COR-L47 (cell line): ENCODE measurements around the gene NATD1.

Experiments
- DNase-seq: peaks from one replicate; lab custom pipeline; 2025; lab: John Stamatoyannopoulos, UW

The NATD1 gene

GRCh38 chr17:21252796-21253645, at the start of gene NATD1:
TSS of gene NATD1 (minus strand) at chr17:21253410. CDS start at chr17:21253264, 146 bp downstream.
- peak; percentile 17 for DNase-seq

GRCh38 chr17:21301593-21302550, 48.7 kb upstream of the NATD1 start:
- DNase-seq, result peak; percentile 29

GRCh38 chr17:21300601-21301571, 47.7 kb upstream of the NATD1 start:
- no peak for DNase-seq

- no peak for DNase-seq
These were observed 46.9 kb upstream of the NATD1 start for GRCh38 chr17:21299981-21300600.

GRCh38 chr17:21298983-21299519, 45.8 kb upstream of the NATD1 start:
- DNase-seq, result no peak

GRCh38 chr17:21298056-21298982, 45.1 kb upstream of the NATD1 start:
- DNase-seq, result no peak

DNA sequence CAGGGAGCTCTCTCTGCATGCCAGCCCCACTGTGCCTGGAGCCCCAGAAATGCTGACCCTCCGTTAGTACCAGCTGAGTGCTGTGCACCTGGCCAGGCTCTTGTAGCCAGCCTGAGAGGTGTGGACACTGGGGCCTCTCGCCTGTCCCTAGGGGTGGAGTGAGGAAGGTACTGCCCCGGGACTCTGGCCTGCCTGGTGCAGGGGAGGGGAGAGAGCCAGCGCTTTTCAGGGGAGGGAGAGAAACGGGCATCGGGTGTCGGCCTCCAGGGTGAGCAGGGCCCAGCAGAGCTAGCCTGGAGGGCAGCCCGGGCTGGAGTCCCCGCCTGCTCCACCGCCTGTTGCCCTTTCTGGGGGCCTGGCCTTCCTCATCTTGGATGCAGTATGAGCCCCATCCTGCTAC, 44.4 kb upstream of the NATD1 start:
- DNase-seq, result no peak

DNA sequence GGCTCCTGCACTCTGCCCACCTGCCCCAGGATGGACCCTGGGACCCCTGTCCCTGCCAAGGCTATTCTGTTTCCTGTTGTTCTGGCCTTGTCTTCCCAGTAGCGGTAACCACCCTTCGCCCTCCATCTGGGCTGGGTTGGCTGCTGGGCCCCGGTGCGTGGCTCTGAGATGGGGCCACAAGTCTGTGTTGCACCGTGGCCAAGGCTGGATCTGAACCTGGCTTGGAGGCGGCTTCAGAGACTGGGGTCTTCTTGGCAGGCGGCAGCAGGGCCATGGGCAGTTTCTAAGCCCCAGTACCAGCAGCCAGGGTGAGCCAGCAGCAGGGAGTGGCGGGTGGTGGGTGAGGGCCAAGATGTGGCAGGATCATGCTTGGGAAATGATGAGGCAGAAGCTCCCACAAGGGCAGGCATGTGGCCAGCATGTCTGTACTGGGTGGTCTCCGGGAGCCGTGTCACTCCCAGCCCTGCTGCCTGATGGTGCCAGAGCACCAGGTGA, 43.9 kb upstream of the NATD1 start:
- DNase-seq, result no peak

- DNase-seq, result no peak
These were observed 43.2 kb upstream of the NATD1 start for GRCh38 chr17:21296097-21297025.

- DNase-seq, result no peak
These were observed 42.1 kb upstream of the NATD1 start for GRCh38 chr17:21295036-21295952.

DNA sequence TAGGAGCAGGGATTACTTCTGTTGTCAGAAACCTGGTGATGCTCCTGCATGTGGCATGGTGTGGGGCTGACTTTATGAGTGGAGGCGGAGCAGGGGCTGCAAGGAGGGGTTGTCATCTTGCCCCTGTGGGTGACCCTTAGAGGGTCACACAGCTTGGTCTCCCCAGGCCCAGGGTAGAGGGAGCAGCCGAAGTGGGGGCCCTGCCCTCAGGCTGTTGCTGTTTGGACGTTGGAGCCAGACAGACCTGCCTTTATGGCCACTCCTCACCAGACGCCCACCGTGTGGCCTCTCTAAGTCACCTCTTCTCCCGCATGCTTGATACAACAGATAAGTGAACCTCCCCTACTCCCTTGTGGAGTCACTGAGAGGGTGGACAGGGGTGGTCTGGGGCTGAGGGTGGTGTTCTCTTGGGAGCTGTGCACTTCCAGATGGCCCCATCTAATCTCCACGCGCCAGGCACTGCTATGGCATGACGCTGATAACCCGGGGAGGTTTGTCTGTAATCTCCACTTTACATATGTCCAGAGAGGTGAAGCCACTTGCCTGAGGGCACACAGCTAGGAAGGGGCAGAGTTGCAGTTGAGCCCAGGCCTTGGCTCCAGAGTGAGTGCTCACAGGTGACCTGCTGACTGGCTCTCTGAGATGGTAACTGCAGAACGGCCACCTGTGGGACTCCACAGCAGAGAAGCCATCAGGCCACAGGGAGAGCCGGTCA, 41.3 kb upstream of the NATD1 start:
- DNase-seq, result no peak

GRCh38 chr17:21293831-21294210, 40.6 kb upstream of the NATD1 start:
- no peak for DNase-seq

DNA sequence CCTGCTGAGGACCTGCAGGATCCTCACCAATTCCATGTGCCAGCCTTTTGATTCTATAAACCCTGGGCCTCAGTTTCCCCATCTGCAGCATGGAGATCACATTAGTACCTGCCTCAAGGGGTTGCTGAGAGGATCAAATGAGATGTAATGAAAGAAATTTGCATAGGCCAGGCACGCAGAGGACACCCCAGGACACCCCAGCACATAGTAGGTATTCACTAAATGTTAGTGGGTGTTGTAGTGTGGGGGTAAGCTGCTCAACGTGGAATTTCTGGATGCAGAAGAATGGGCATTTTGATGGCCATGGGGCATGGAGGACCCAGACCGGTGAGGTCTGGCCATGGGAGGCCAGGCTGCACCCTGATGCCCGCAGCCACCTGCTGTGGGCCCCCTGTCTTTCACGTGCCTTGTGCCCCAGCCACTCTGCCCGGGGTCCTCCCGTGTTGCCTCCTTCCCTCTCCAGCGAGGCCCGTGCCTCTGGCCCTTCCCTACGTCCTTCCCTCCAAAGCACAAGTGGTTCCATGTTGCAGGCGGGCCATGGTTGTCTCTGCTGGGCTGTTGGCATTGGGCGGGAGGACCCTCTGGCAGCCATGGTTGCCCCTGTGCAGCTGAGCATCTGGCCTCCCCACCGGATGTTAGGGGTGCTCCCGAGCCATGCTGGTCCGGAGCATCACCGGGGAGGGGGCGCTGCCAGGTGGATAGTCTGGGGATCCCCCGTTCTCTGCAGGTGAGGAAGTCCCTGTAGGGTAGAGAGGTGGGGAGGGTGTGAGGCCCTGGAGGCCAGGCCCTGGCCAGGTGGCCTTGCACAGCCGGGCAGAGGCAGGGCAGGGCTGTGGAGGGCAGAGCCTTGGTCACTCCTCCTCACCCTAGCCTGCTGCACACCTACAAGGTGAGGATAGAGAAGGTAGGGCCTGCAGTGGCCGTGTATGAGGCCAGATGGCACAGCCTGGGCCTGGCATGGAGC, 39.9 kb upstream of the NATD1 start:
- DNase-seq, result no peak

DNA sequence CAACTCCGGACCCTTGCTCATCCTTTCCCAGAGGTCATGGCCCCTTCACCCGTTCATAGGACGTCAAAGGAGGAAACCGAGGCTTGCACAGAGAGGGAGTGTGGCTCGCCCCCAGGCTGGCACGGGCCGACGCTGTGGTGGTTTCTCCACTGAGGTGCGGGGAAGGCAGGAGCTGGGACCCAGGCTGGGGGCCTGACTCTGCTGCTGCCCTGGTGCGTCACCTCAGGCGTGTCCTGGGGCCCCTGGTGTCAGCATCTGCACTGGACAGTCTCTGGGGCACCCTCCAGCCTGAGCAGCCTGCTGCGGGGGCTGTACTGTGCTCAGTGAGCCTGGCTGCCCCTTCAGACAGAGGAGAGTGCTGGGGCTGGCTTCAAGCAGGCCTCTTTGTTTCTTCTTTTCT, 38.7 kb upstream of the NATD1 start:
- DNase-seq, result no peak

GRCh38 chr17:21291357-21291756, 38.1 kb upstream of the NATD1 start:
- DNase-seq, result no peak
